Measurements from ENCODE around the gene UBE2E2.

UBE2E2 gene

GRCh38 chr3:23576379-23576959 lies 373.3 kb downstream of the UBE2E2 start:
- H3K4me3 ChIP-seq (ENCODE audit: low read depth, low read length), result no peak overlapping the region
- CTCF ChIA-PET, result no interaction called here
- no peaks in the 10 kb centered on the region for H3K36me3 ChIP-seq (ENCODE audit: control insufficient read depth in 2 of 2, insufficient read depth in 1 of 2, low read length in 2 of 2)
- H3K9me3 ChIP-seq (ENCODE audit: control insufficient read depth, insufficient read depth, low read depth, low read length), result no peaks in the 10 kb centered on the region
- POLR2A ChIA-PET, result no interaction called here
- TF ChIP-seq ZNF785 (tag by site-specific recombination; IDR thresholded peaks at IDR 0.05), result no peak
- TF ChIP-seq, protein P1, sequence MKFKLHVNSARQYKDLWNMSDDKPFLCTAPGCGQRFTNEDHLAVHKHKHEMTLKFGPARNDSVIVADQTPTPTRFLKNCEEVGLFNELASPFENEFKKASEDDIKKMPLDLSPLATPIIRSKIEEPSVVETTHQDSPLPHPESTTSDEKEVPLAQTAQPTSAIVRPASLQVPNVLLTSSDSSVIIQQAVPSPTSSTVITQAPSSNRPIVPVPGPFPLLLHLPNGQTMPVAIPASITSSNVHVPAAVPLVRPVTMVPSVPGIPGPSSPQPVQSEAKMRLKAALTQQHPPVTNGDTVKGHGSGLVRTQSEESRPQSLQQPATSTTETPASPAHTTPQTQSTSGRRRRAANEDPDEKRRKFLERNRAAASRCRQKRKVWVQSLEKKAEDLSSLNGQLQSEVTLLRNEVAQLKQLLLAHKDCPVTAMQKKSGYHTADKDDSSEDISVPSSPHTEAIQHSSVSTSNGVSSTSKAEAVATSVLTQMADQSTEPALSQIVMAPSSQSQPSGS (tag by site-specific recombination; IDR thresholded peaks at IDR 0.05; ENCODE audit: low read depth), result peak; percentile 10; the same call in 1 of the 2 replicates
- H3K27ac ChIP-seq (ENCODE audit: extremely low read depth, low read depth, low read length), result no peak overlapping the region
- H3K4me1 ChIP-seq (ENCODE audit: control insufficient read depth, insufficient read depth, low read length), result no peaks in the 10 kb centered on the region

GRCh38 chr3:23580096-23580713 lies 377.1 kb downstream of the UBE2E2 start:
- Histone ChIP-seq H3K36me3 (ENCODE audit: control insufficient read depth in 2 of 2, insufficient read depth in 1 of 2, low read length in 2 of 2) (no peaks in the 10 kb centered on the region), H3K27ac (ENCODE audit: extremely low read depth, low read depth, low read length) (no peak overlapping the region)
- POLR2A ChIA-PET, result no interaction called here

More at GRCh38 chr3:23580096-23580713, 377.1 kb downstream of the UBE2E2 start:
- H3K4me3 ChIP-seq (ENCODE audit: low read depth, low read length), result no peak overlapping the region
- no peak for TF ChIP-seq GLI2 (tag by site-specific recombination; IDR thresholded peaks at IDR 0.05; ENCODE audit: borderline replicate concordance, low read depth)
- TF ChIP-seq ZNF350 (tag by site-specific recombination; IDR thresholded peaks at IDR 0.05), result no peak
- no peak for TF ChIP-seq ZNF223 (tag by site-specific recombination; IDR thresholded peaks at IDR 0.05)
- no peak for TF ChIP-seq ZNF501 (tag by site-specific recombination; IDR thresholded peaks at IDR 0.05)
- no peak for TF ChIP-seq ZNF529 (tag by site-specific recombination; IDR thresholded peaks at IDR 0.05; ENCODE audit: insufficient replicate concordance)
- no peak for TF ChIP-seq TRIM28 (IDR thresholded peaks at IDR 0.05; ENCODE audit: borderline replicate concordance, low read length)
- no peak for TF ChIP-seq ZNF629 (tag by site-specific recombination; IDR thresholded peaks at IDR 0.05)
- no peak for TF ChIP-seq ZNF16 (tag by site-specific recombination; IDR thresholded peaks at IDR 0.05; ENCODE audit: low read depth)
- TF ChIP-seq, protein P2, sequence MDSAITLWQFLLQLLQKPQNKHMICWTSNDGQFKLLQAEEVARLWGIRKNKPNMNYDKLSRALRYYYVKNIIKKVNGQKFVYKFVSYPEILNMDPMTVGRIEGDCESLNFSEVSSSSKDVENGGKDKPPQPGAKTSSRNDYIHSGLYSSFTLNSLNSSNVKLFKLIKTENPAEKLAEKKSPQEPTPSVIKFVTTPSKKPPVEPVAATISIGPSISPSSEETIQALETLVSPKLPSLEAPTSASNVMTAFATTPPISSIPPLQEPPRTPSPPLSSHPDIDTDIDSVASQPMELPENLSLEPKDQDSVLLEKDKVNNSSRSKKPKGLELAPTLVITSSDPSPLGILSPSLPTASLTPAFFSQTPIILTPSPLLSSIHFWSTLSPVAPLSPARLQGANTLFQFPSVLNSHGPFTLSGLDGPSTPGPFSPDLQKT (IDR thresholded peaks at IDR 0.05; ENCODE audit: borderline replicate concordance, low read depth, low read length), result no peak
- peak; percentile 17; the same call in 1 of the 2 replicates for TF ChIP-seq ZBTB20 (tag by site-specific recombination; IDR thresholded peaks at IDR 0.05)
- no peak for TF ChIP-seq ZNF664 (tag by site-specific recombination; IDR thresholded peaks at IDR 0.05)
- TF ChIP-seq, protein P3, sequence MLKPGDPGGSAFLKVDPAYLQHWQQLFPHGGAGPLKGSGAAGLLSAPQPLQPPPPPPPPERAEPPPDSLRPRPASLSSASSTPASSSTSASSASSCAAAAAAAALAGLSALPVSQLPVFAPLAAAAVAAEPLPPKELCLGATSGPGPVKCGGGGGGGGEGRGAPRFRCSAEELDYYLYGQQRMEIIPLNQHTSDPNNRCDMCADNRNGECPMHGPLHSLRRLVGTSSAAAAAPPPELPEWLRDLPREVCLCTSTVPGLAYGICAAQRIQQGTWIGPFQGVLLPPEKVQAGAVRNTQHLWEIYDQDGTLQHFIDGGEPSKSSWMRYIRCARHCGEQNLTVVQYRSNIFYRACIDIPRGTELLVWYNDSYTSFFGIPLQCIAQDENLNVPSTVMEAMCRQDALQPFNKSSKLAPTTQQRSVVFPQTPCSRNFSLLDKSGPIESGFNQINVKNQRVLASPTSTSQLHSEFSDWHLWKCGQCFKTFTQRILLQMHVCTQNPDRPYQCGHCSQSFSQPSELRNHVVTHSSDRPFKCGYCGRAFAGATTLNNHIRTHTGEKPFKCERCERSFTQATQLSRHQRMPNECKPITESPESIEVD (tag by site-specific recombination; IDR thresholded peaks at IDR 0.05), result peak; percentile 40; the same call in 1 of the 2 replicates
- TF ChIP-seq ZNF18 (tag by site-specific recombination; IDR thresholded peaks at IDR 0.05), result no peak
- no peak for TF ChIP-seq ZNF624 (tag by site-specific recombination; IDR thresholded peaks at IDR 0.05)
- TF ChIP-seq EGR2 (tag by site-specific recombination; IDR thresholded peaks at IDR 0.05; ENCODE audit: low read depth), result no peak
- TF ChIP-seq ZNF133 (tag by site-specific recombination; IDR thresholded peaks at IDR 0.05), result no peak
- TF ChIP-seq KLF1 (tag by site-specific recombination; IDR thresholded peaks at IDR 0.05), result no peak
- H3K9me3 ChIP-seq (ENCODE audit: control insufficient read depth, insufficient read depth, low read depth, low read length), result no peaks in the 10 kb centered on the region
- CTCF ChIA-PET, result interaction anchor here (1.6 kb wide), 1 partner anchor 10 kb away, joined by 7 read pairs; no protein-coding TSS in a partner anchor
- no peaks in the 10 kb centered on the region for H3K4me1 ChIP-seq (ENCODE audit: control insufficient read depth, insufficient read depth, low read length)

All from HEK293 (cell line).